GM19328 (cell line): ENCODE data around the gene PDAP1.
"Not testable (repeated sequence)": the region's sequence is repeated elsewhere in the genome, so short reads cannot be mapped to it uniquely, and the experiment has no call there.

Experiments used
- ATAC-seq: cut with Tn5 transposase; IDR thresholded peaks from one replicate; pipeline ENCODE4 v1.9.1; 2021; ENCODE audit warnings: mild to moderate bottlenecking, moderate library complexity; ENCODE audit not compliant: unreplicated experiment

The PDAP1 gene

GRCh38 chr7:99397297-99397983 lies 11.0 kb downstream of the PDAP1 start:
- ATAC-seq = no peak

DNA sequence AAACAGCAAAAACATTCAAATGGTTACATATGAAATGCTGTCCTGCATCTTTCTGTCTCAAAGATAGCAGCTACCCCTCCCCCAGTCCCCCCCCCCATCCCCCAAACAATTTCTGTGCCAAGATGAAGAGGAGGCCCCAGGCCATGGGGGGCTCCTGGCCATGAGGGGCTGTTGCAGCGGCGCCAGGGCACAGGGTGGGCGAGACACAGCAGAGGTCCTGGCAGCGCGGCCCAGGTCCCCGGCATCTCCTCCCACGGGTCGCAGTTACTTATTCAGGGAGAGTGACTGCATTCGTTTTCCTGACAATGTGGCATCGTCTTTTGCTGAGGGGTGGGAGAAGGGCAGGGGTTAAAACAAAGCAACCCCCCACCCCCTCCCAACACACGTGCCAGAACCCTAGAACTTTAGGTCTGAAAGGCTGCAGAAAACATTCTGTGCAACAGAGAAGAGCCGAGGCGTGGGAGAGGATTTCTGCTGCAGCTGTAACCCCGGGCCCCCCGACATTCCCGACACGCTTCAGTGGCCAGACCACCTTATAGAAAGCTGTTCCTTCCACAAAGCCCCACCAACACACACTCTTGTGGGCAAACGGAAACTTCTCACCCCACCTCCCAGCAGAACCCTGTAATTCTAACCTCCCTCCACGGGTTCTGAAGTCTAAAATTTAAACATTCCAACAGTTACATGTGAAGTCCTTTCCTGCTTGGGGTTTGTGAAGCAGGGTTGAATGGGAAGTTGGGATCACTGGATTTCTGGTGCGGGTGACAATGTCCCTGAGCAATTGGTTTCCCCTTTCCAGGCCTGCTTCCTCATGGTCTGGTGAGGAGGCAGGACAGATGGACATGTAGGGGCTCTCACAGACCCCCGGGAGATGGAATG lies 11.7 kb downstream of the PDAP1 start:
- ATAC-seq = no peak

GRCh38 chr7:99395616-99396327 lies 12.6 kb downstream of the PDAP1 start:
- ATAC-seq = no peak

- ATAC-seq = no peak
Observed at GRCh38 chr7:99394188-99394502, 14.3 kb downstream of the PDAP1 start.

DNA sequence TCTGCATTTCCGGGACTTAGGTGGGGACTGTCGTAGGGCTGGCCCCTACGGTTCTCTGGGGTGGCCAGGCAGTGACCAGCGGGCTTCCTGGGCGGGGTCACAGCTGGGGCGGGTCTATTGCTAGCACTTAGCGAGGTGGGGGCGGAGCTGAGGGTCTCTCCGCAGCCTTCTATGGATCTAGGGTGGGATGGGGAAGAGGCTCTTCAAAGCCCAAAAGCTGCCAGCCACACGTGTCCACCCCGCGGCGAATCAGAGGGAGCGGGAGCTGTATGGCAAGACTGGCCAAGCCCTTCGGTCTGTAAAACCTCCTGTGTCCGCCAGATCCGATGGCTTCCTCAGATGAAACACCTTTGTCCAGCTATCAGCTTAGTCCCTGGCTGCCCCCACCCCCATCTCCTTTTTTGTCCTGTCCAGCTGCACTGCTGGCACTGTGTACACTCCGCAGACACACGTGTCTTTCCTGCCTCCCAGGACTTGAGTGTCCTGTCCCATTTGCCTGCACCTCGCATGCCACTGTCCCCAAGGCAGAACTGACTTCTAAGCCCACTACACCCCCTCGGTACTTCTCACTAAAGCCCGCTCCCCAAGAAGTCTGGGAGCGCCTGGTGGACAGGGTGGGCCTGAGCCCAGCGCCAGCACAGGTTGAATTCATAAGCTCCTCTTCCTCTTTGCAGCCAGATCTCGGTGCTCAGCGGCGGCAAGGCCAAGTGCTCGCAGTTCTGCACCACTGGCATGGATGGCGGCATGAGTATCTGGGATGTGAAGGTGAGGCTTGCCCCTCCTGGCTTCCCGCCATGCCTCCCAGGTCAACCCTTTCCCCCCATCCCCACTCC lies 14.8 kb downstream of the PDAP1 start:
- no peak for ATAC-seq

GRCh38 chr7:99392659-99393354 lies 15.6 kb downstream of the PDAP1 start:
- ATAC-seq = peak; percentile 56

DNA sequence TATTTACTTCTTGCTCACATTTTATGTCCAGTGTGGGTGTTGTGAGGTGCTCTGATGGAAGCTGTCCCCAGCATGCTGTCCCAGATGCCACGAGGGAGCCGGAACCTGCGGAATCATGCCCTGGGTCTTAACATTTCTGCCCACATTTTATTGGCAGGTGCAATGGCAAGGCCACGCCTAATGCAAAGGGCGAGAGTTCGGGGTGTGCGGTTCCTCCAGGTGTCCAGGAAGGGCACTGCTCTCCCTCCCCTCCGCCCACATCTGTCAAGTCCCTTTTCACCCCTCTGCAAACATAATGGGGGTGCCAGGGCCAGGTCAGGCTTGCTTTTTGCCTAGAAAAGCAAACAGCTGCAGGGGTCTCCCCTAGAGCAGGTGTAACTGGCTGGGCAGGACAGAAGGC lies 16.4 kb downstream of the PDAP1 start:
- no peak for ATAC-seq

GRCh38 chr7:99390941-99391602 lies 17.3 kb downstream of the PDAP1 start:
- ATAC-seq = no peak

- ATAC-seq = no peak
Observed at GRCh38 chr7:99389772-99390171, 18.6 kb downstream of the PDAP1 start.

GRCh38 chr7:99387912-99388311 lies 20.5 kb downstream of the PDAP1 start:
- ATAC-seq = no peak

DNA sequence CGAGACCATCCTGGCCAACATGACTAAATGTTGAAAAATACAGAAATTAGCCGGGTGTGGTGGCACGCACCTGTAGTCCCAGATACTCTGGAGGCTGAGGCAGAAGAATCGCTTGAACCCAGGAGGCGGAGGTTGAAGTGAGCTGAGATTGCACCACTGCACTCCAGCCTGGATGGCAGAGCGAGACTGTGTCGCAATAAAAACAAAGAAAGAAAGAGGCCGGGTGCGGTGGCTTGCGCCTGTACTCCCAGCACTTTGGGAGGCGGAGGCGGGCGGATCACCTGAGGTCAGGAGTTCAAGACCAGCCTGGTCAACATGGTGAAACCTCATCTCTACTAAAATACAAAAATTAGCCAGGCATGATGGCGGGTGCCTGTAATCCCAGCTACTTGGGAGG lies 21.2 kb downstream of the PDAP1 start:
- ATAC-seq = not testable (repeated sequence)

GRCh38 chr7:99386584-99387238 lies 21.7 kb downstream of the PDAP1 start:
- no peak for ATAC-seq

GRCh38 chr7:99385564-99385963 lies 22.8 kb downstream of the PDAP1 start:
- no peak for ATAC-seq

DNA sequence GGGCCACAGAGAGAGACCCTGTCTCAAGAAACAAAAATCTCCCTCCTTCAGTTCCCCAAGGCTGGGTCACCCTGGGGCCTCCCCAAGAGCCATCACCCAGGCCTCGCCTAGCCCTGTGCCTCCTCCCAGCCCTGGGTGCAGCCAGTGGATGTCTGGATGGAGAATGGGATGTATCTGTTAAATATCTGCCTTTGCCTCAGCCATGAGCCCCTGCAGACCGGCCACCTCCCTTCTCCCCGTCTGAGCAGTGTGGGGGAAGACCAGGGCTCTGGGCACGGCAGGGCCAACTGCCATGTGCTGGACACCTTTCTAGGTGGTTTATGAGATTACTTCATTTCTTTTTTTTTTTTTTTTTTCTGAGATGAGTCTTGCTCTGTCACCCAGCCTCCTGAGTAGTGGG lies 23.9 kb downstream of the PDAP1 start:
- ATAC-seq = no peak

DNA sequence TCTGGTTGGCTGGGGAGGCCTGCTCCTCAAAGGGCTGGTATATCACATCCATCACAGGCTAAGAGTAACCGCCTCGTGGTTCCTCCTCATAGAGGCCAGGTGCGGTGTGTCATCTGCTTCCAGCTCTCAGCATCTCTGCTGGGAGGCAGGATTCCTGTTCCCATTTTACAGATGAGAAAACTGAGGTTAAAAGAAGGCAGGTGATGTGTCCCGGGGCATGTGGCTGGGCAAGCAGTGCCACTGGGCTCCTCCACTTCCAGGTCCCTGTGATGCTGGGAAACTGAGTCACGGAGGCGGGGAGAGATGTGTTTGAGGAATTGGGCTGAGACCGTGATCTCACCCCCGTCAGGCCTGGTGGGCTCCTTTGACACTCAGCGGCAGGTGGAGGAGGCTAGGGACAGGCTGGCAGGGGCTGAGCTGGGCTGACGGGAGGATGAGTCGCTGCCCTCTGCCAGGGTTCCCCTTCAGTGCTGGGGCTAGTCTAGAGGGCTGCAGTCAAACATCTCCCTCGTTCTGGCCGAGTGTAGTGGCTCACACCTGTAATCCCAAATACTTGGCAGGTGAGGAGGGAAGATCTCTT lies 24.5 kb downstream of the PDAP1 start:
- no peak for ATAC-seq

DNA sequence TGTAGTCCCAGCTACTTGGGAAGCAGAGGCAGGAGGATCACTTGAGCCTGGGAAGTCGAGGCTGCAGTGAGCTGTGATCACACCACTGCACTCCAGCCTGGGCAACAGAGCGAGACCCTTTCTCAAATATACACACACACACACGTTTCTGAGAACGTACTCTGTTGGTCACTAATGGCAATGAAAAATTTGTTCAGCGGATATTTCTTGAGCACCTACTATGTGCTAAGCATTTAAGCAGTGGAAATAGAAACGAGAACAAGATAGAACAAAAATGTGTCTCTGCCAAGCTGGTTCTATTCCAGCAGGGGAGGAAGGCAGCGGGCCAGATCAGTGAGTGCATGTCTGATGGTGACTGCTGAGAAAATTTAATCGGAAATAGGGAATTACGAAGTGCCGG lies 25.2 kb downstream of the PDAP1 start:
- no peak for ATAC-seq

- ATAC-seq = no peak
Observed at GRCh38 chr7:99381664-99382075, 26.7 kb downstream of the PDAP1 start.

GRCh38 chr7:99380823-99381663 lies 27.4 kb downstream of the PDAP1 start:
- ATAC-seq = peak; percentile 76
